UCSD-AML1 (cell line): ENCODE measurements around the gene ATXN1.
"Not testable (repeated sequence)": the region's sequence is repeated elsewhere in the genome, so short reads cannot be mapped to it uniquely, and the experiment has no call there.

Experiments used
- DNase-seq: peaks from one replicate; lab custom pipeline; 2025; ENCODE audit not compliant: unreplicated experiment; lab: John Stamatoyannopoulos, UW

The ATXN1 gene

GRCh38 chr6:16404456-16404855 lies 356.8 kb downstream of the ATXN1 start:
- DNase-seq, result no peak

DNA sequence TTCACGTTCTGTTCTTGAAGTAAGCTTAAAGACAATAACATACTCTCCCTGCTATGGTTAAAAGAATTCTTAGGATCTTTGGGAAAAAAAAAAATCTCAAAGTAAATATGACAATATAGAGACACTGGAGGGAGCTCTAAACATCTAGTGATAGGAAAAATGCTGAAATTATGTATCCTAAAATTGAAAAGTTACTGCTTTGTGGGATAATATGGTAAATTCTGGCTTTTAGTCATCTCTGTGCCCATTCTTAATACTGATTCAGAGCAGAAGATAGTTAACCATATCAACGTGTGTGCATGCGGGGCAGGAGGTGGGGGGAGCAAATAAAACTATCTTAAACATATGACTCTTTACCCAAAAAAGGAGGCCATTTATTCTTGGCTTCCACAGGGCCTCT lies 357.4 kb downstream of the ATXN1 start:
- no peak for DNase-seq

- DNase-seq, result no peak
Measured at GRCh38 chr6:16402581-16402900, 358.7 kb downstream of the ATXN1 start.

GRCh38 chr6:16400248-16400760 lies 361.0 kb downstream of the ATXN1 start:
- DNase-seq, result no peak

GRCh38 chr6:16399695-16400094 lies 361.6 kb downstream of the ATXN1 start:
- DNase-seq, result no peak

DNA sequence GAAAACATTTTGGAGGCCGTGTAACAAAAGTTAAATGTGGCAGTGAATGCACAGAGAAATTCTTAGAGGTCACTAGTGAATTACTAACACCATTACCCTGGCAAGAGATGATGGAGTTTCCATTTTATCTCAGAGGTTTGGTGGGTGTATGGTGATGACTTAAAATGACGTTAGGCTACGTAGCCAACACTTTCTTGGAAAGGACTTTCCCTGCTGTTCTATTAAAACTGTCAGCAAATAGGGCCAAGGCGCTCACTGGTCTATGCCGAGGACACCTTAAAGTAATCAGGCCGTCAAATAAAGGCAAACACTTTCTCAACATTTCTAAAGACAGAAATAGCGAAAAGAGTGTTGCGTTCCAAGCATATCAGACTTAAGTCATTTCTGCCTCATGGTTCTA lies 362.1 kb downstream of the ATXN1 start:
- DNase-seq, result no peak

GRCh38 chr6:16398587-16398986 lies 362.7 kb downstream of the ATXN1 start:
- no peak for DNase-seq

DNA sequence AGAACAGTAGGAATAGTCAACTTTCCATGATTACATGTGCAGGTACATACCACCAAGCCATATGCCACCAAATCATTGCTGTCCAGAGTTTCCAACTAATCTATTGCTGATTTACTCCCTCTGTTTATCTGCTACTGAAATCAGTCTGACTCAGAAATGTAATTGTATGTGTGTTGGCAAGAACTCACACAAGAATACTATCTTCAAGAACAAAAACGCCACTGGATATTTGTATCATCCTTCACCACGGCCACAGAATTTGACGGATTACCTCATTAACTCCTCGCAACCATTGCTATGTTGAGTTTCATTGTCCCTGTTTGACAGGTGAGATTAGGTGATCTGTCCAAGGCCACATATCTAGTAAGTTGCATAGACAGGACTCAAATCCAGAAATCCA lies 363.6 kb downstream of the ATXN1 start:
- no peak for DNase-seq

- DNase-seq, result no peak
Measured at GRCh38 chr6:16396497-16397319, 364.6 kb downstream of the ATXN1 start.

GRCh38 chr6:16394632-16395031 lies 366.6 kb downstream of the ATXN1 start:
- DNase-seq, result no peak

- DNase-seq, result no peak
Measured at GRCh38 chr6:16393326-16393725, 367.9 kb downstream of the ATXN1 start.

DNA sequence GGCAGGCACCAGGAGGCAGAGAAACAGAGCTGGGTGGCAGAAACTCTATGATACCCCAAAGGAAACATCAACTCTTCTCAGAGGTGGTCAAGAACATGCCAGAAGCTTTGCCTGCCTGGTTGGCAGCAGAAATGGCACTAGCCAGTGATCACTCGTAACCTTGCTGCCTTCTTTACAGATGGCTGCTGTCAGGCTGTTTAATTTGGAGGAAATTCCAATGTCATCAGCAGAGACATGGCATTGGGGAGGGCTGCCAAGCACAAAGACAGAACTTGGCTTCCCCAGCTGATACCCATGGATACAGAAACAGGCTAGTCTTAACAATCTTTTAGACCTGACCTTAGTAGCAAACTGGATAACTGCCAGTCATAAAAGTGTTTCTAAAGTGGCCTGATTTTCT lies 369.2 kb downstream of the ATXN1 start:
- no peak for DNase-seq

GRCh38 chr6:16391451-16391912 lies 369.8 kb downstream of the ATXN1 start:
- DNase-seq, result no peak

DNA sequence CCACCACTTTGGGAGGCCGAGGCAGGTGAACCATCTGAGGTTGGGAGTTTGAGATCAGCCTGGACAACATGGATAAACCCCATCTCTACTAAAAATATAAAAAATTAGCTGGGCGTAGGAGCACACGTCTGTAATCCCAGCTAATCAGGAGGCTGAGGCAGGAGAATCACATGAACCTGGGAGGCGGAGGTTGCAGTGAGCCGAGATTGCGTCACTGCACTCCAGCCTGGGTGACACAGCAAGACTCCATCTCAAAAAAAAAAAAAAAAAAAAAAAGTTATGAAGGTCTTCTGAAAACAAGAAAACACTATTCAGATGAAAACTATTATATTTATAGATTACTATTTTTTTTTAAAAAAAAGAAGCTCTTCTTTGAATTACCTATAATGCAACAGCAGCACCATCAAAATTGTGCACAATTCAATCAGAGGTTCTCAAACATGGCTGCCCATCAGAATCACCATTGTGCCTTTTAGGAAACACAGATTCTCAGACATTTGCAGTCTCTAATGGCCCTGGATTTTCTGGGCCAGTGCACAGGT lies 370.3 kb downstream of the ATXN1 start:
- not testable (repeated sequence) for DNase-seq

DNA sequence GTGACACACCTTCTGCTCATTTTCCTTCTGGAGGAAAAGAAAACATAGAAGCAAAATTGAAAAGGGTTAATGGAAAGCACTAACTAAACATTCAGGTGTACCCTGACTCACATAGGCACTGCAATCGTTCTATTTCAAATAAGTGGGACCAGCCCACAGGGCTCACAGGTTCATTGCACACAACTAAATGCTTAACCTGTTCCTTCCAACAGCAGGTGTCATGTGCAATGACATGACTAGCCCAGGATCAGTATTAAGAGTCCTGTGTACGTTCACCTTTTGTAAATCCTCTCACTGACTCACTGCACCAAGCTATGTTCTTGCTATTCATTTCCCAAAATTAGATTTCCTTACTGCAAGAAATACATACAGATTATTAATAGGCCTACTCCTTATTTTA lies 371.6 kb downstream of the ATXN1 start:
- DNase-seq, result no peak

GRCh38 chr6:16388488-16388887 lies 372.8 kb downstream of the ATXN1 start:
- no peak for DNase-seq

DNA sequence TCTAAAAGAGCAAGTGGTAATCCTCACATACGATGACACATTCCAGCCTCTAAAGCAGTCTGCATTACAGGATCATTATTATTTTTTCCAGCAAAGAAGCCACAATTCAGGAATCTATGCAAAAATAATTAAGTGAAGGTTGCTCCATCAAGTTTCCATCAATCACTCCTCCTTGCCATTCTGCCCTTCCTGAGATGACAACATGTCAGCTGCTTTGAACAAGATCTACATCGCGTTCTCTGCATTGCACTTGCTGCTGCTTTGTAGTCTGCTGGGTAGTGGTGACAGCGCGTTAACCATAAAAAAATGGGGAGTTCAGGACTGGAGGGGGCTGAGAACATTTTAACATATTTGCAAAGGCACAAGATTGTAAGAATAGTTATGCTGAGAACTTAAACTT lies 375.2 kb downstream of the ATXN1 start:
- no peak for DNase-seq

DNA sequence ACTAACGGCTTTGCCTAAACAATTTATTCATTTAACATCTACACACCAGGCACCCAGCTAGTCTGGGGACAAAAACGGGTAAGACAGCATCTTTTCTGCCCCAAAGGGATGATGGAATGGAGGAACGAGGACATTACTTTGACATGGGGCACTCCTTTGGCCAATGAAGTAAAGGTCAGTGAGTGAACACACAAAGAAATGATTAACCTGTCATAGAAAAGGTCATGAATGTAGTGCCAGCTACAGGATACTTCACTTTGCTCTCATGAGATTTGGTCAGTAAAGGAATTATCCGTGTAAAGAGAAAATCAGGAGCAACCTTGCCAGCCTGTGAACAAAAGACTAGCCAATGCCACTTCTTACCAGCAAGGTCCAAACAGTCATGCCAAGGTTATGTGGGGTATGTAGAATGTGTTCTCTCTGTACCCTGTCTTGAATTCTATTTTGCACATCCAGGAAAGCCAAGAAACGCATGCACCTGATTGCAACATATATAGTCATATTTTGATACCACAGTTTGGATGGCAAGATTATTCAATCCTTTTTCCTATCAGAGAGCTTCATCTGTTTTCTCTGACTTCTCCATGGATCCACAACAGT lies 377.6 kb downstream of the ATXN1 start:
- no peak for DNase-seq

DNA sequence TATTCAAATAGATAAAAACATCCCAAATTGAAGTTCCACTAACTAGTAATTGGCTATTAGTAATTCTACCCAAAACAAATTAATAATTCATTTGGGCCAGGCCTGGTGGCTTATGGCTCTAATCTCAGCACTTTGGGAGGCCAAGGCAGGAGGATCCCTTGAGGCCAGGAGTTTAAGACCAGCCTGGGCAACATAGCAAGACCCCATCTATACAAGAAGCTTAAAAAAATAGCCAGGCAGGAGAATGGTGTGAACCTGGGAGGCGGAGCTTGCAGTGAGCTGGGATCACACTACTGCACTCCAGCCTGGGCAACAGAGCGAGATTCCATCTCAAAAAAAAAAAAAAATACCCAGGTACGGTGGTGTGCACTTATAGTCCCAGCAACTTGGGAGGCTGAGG lies 379.3 kb downstream of the ATXN1 start:
- not testable (repeated sequence) for DNase-seq

- DNase-seq, result no peak
Measured at GRCh38 chr6:16380220-16380809, 380.9 kb downstream of the ATXN1 start.

- DNase-seq, result not testable (repeated sequence)
Measured at GRCh38 chr6:16378360-16378759, 382.9 kb downstream of the ATXN1 start.

- no peak for DNase-seq
Measured at GRCh38 chr6:16377470-16377869, 383.8 kb downstream of the ATXN1 start.
